ENCODE measurements around the gene HSPA12B. TPM values are rescaled to one million over a fixed set of nuclear protein-coding genes. Genes with fewer than 3 reads are reported as not detected.

Gene HSPA12B
- total RNA-seq, 1 donor from 2014 or later: 21.6 TPM

- Histone ChIP-seq H3K27ac (no peak overlapping the region), H3K36me3 (no peaks in the 10 kb centered on the region), H3K27me3 (no peaks in the 10 kb centered on the region), H3K9me3 (no peaks in the 10 kb centered on the region), H3K4me3 (no peak overlapping the region), H3K4me1 (peaks cover 26% of the 10 kb centered on the region)
- no peak for TF ChIP-seq POLR2AphosphoS5 (IDR thresholded peaks at IDR 0.05; ENCODE audit: insufficient read depth in 1 of 2, low read depth in 1 of 2)
- no peak for TF ChIP-seq CTCF (IDR thresholded peaks at IDR 0.05)
- no peak for TF ChIP-seq POLR2A (IDR thresholded peaks at IDR 0.05)
- intact Hi-C loops (cut with DNase I): no loop called here
- no peak for DNase-seq (ENCODE audit: extremely low spot score in 2 of 2)
These were observed 42.5 kb upstream of the HSPA12B start for GRCh38 chr20:3689978-3690377.

- Histone ChIP-seq H3K4me1 (peaks cover 26% of the 10 kb centered on the region), H3K4me3 (no peak overlapping the region), H3K27me3 (no peaks in the 10 kb centered on the region), H3K9me3 (no peaks in the 10 kb centered on the region), H3K27ac (no peak overlapping the region), H3K36me3 (no peaks in the 10 kb centered on the region)
- intact Hi-C loops (cut with DNase I): no loop called here
- DNase-seq (ENCODE audit: extremely low spot score in 2 of 2): no peak
- TF ChIP-seq POLR2A (IDR thresholded peaks at IDR 0.05) (no peak), CTCF (IDR thresholded peaks at IDR 0.05) (no peak), POLR2AphosphoS5 (IDR thresholded peaks at IDR 0.05; ENCODE audit: insufficient read depth in 1 of 2, low read depth in 1 of 2) (no peak)
These were observed 42.1 kb upstream of the HSPA12B start for GRCh38 chr20:3690413-3690812.

GRCh38 chr20:3691306-3691705 is 41.2 kb upstream of the HSPA12B start:
- Histone ChIP-seq H3K36me3 (no peaks in the 10 kb centered on the region), H3K27ac (no peak overlapping the region), H3K27me3 (no peaks in the 10 kb centered on the region), H3K9me3 (no peaks in the 10 kb centered on the region), H3K4me3 (no peak overlapping the region), H3K4me1 (peaks cover 17% of the 10 kb centered on the region)
- TF ChIP-seq POLR2A (IDR thresholded peaks at IDR 0.05): no peak
- no peak for TF ChIP-seq POLR2AphosphoS5 (IDR thresholded peaks at IDR 0.05; ENCODE audit: insufficient read depth in 1 of 2, low read depth in 1 of 2)
- no peak for TF ChIP-seq CTCF (IDR thresholded peaks at IDR 0.05)
- DNase-seq (ENCODE audit: extremely low spot score in 2 of 2): no peak
- intact Hi-C loops (cut with DNase I): no loop called here

- intact Hi-C loops (cut with DNase I): no loop called here
- H3K36me3 ChIP-seq: no peaks in the 10 kb centered on the region
- TF ChIP-seq POLR2A (IDR thresholded peaks at IDR 0.05) (no peak), POLR2AphosphoS5 (IDR thresholded peaks at IDR 0.05; ENCODE audit: insufficient read depth in 1 of 2, low read depth in 1 of 2) (no peak), CTCF (IDR thresholded peaks at IDR 0.05) (no peak)
- peaks cover 13% of the 10 kb centered on the region for H3K4me1 ChIP-seq
- no peak overlapping the region for H3K4me3 ChIP-seq
- H3K27me3 ChIP-seq: no peaks in the 10 kb centered on the region
- DNase-seq (ENCODE audit: extremely low spot score in 2 of 2): no peak
- H3K9me3 ChIP-seq: no peaks in the 10 kb centered on the region
- H3K27ac ChIP-seq: no peak overlapping the region
These were observed 40.6 kb upstream of the HSPA12B start for GRCh38 chr20:3691897-3692296.

GRCh38 chr20:3692706-3693294 is 39.7 kb upstream of the HSPA12B start:
- Histone ChIP-seq H3K36me3 (no peaks in the 10 kb centered on the region), H3K4me1 (peaks cover 4% of the 10 kb centered on the region), H3K27me3 (no peaks in the 10 kb centered on the region), H3K9me3 (no peaks in the 10 kb centered on the region), H3K27ac (no peak overlapping the region), H3K4me3 (no peak overlapping the region)
- intact Hi-C loops (cut with DNase I): no loop called here
- TF ChIP-seq POLR2AphosphoS5 (IDR thresholded peaks at IDR 0.05; ENCODE audit: insufficient read depth in 1 of 2, low read depth in 1 of 2) (no peak), CTCF (IDR thresholded peaks at IDR 0.05) (no peak), POLR2A (IDR thresholded peaks at IDR 0.05) (no peak)
- DNase-seq (ENCODE audit: extremely low spot score in 2 of 2): no peak

All from vagina (tissue), 2 donors.